Measurements from ENCODE around the gene PIR. TPM values are rescaled to one million over a fixed set of nuclear protein-coding genes. Genes with fewer than 3 reads are reported as not detected.

Gene PIR
- total and polyA plus RNA-seq, 5 donors from 2014 or later: 0.14 TPM; not detected in 4

DNA sequence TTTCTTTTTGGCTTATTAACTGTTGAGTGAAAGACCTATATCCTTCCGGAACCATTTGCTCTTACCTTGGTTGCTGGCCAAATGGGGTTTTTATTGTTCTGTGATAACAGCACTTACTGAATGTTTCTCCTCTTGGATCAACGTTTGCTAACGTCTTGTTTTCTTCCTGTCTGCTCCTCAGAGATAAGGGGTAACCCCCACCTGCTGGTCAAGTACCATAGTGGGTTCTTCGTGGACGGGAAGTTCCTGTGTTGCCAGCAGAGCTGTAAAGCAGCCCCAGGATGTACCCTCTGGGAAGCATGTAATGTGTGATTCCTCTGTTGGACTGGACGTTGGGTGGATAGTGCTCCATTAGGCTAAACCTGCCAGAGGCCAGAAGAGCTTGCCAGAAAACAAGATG, 22.8 kb upstream of the PIR start:
- H3K4me1 ChIP-seq (ENCODE audit: control insufficient read depth, insufficient read depth, low read length, poor library complexity, severe bottlenecking): no peaks in the 10 kb centered on the region
- no peak for DNase-seq
- H3K27ac Mint-ChIP-seq: no peak overlapping the region
- H3K4me3 Mint-ChIP-seq: no peak overlapping the region
- H3K36me3 ChIP-seq (ENCODE audit: control insufficient read depth, insufficient read depth, low read length): no peaks in the 10 kb centered on the region
- no peaks in the 10 kb centered on the region for H3K4me1 Mint-ChIP-seq
- H3K9me3 Mint-ChIP-seq: no peaks in the 10 kb centered on the region
- H3K27ac ChIP-seq (ENCODE audit: insufficient read depth, low read length, poor library complexity, severe bottlenecking): no peak overlapping the region
- peaks cover 4% of the 10 kb centered on the region for H3K27me3 Mint-ChIP-seq
- no peaks in the 10 kb centered on the region for H3K9me3 ChIP-seq (ENCODE audit: control insufficient read depth in 2 of 2, low read length in 2 of 2)
- ATAC-seq (ENCODE audit: low read depth in 2 of 2): no peak
- H3K27me3 ChIP-seq (ENCODE audit: control insufficient read depth, insufficient read depth, low read length): no peaks in the 10 kb centered on the region
- H3K36me3 Mint-ChIP-seq: no peaks in the 10 kb centered on the region
- H3K4me3 ChIP-seq (ENCODE audit: low read depth, low read length): no peak overlapping the region

DNA sequence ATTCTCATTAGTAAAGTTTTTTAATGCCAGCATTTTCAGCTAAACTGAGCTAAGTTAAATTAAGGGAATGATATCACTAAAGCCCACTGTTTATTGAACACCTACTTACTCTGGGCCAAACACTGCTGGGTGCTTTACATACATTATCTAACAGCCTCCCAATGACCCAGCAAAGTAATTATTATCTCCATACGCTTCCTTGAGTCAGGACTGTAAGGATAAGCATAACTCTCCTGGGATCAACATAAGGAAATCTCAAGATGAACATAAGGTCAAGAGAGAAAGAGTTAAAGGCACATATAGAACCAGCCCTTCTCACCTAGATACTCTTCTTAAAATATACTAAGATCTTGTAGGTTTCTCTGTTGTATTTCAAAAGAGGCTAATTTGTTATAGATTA, 21.1 kb upstream of the PIR start:
- ATAC-seq (ENCODE audit: low read depth in 2 of 2): no peak

DNA sequence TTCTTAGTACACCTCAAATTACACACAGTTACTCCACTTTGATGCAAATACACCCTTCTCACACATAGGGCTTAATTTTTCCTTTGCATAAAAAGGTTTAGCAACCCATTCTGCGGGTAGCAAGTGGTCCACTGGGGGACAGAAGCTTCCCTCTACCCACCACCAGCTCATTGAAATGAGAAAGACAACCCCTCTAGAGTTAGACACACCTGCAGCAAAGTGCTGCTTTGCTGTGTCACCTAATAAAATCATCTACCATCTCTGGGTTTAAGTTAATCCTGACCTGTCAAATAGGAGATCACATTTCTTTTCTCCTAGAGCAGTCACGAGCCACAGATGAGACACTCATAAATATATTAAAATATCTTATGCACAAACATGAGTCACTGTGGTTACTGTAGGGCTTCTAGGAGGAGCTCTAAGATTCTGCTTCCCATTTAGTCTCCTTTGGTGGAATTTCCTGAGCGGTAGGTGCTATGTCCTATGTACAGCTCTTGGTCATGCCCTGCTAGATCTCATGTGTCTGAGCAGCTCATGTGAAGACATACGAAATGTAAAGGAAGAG, 19.4 kb upstream of the PIR start:
- no peak for ATAC-seq (ENCODE audit: low read depth in 2 of 2)
- DNase-seq: no peak
- Histone ChIP-seq H3K27ac (ENCODE audit: insufficient read depth, low read length, poor library complexity, severe bottlenecking) (no peak overlapping the region), H3K27me3 (ENCODE audit: control insufficient read depth, insufficient read depth, low read length) (no peaks in the 10 kb centered on the region), H3K4me1 (ENCODE audit: control insufficient read depth, insufficient read depth, low read length, poor library complexity, severe bottlenecking) (no peaks in the 10 kb centered on the region), H3K4me3 (ENCODE audit: low read depth, low read length) (no peak overlapping the region), H3K9me3 (ENCODE audit: control insufficient read depth in 2 of 2, low read length in 2 of 2) (no peaks in the 10 kb centered on the region), H3K36me3 (ENCODE audit: control insufficient read depth, insufficient read depth, low read length) (no peaks in the 10 kb centered on the region)
- Mint-ChIP-seq H3K27ac (no peak overlapping the region), H3K4me1 (no peaks in the 10 kb centered on the region), H3K36me3 (no peaks in the 10 kb centered on the region), H3K9me3 (no peaks in the 10 kb centered on the region), H3K4me3 (no peak overlapping the region), H3K27me3 (no peaks in the 10 kb centered on the region)

More for the DNA sequence above, 21.1 kb upstream of the PIR start:
- H3K27ac ChIP-seq (ENCODE audit: insufficient read depth, low read length, poor library complexity, severe bottlenecking): no peak overlapping the region
- no peaks in the 10 kb centered on the region for H3K36me3 Mint-ChIP-seq
- H3K4me1 Mint-ChIP-seq: no peaks in the 10 kb centered on the region
- no peak overlapping the region for H3K27ac Mint-ChIP-seq
- DNase-seq: no peak
- no peak overlapping the region for H3K4me3 Mint-ChIP-seq
- H3K4me1 ChIP-seq (ENCODE audit: control insufficient read depth, insufficient read depth, low read length, poor library complexity, severe bottlenecking): no peaks in the 10 kb centered on the region
- H3K27me3 Mint-ChIP-seq: no peaks in the 10 kb centered on the region
- H3K9me3 ChIP-seq (ENCODE audit: control insufficient read depth in 2 of 2, low read length in 2 of 2): no peaks in the 10 kb centered on the region
- H3K4me3 ChIP-seq (ENCODE audit: low read depth, low read length): no peak overlapping the region
- H3K36me3 ChIP-seq (ENCODE audit: control insufficient read depth, insufficient read depth, low read length): no peaks in the 10 kb centered on the region
- H3K9me3 Mint-ChIP-seq: no peaks in the 10 kb centered on the region
- no peaks in the 10 kb centered on the region for H3K27me3 ChIP-seq (ENCODE audit: control insufficient read depth, insufficient read depth, low read length)

DNA sequence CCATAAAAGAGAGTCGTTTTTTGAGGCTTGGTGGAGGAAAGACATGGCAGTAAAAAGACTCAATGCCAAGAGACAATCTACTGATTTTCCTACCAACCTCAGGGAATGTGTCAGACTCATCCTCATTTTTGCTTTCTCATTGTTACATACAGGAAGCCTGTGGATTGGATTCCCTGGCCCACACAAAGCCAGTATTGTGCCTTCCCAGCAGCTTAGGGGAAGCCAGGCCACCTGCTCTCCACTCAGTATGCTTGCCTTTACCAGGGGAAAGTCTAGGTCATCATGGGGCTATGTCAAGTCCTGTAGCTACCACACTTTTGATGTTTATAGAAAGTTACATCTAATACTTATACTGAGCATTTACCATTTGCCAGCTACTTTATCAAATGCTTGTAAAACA, 18.4 kb upstream of the PIR start:
- Mint-ChIP-seq H3K36me3 (no peaks in the 10 kb centered on the region), H3K27me3 (no peaks in the 10 kb centered on the region), H3K9me3 (no peaks in the 10 kb centered on the region), H3K4me1 (no peaks in the 10 kb centered on the region), H3K4me3 (no peak overlapping the region), H3K27ac (no peak overlapping the region)
- ATAC-seq (ENCODE audit: low read depth in 2 of 2) (no peak), DNase-seq (no peak)
- no peak overlapping the region for H3K4me3 ChIP-seq (ENCODE audit: low read depth, low read length)
- H3K27ac ChIP-seq (ENCODE audit: insufficient read depth, low read length, poor library complexity, severe bottlenecking): no peak overlapping the region
- H3K9me3 ChIP-seq (ENCODE audit: control insufficient read depth in 2 of 2, low read length in 2 of 2): no peaks in the 10 kb centered on the region
- H3K4me1 ChIP-seq (ENCODE audit: control insufficient read depth, insufficient read depth, low read length, poor library complexity, severe bottlenecking): no peaks in the 10 kb centered on the region
- H3K36me3 ChIP-seq (ENCODE audit: control insufficient read depth, insufficient read depth, low read length): no peaks in the 10 kb centered on the region
- no peaks in the 10 kb centered on the region for H3K27me3 ChIP-seq (ENCODE audit: control insufficient read depth, insufficient read depth, low read length)

DNA sequence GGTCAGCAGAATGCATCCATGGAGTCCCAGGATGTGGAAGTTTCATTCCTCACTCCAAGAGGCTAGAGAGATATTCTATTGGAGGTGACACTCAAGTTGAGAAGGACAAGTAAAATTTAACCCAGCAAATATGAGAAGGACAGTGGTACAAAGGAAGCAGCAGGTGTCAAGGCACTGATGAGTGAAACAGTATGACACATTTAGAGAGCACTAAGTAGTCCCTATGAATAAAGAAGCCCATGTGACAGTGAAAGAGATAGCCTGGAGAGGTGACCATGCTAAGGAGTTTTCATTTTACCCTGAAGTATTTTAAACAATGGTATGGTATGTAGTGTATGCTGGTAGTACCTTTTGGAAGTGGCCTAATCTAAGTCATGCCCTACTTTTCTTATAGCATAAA, 16.7 kb upstream of the PIR start:
- peaks cover 0 to 2% (median 0%) of the 10 kb centered on the region in 7 donors for H3K9me3 Mint-ChIP-seq
- H3K4me3 Mint-ChIP-seq: no peak overlapping the region
- no peaks in the 10 kb centered on the region for H3K4me1 ChIP-seq (ENCODE audit: control insufficient read depth, insufficient read depth, low read length, poor library complexity, severe bottlenecking)
- no peaks in the 10 kb centered on the region for H3K36me3 Mint-ChIP-seq
- ATAC-seq (ENCODE audit: low read depth in 2 of 2) (no peak), DNase-seq (no peak)
- H3K27me3 Mint-ChIP-seq: no peaks in the 10 kb centered on the region
- H3K27ac ChIP-seq (ENCODE audit: insufficient read depth, low read length, poor library complexity, severe bottlenecking): no peak overlapping the region
- no peak overlapping the region for H3K27ac Mint-ChIP-seq
- no peak overlapping the region for H3K4me3 ChIP-seq (ENCODE audit: low read depth, low read length)
- H3K4me1 Mint-ChIP-seq: no peaks in the 10 kb centered on the region
- H3K27me3 ChIP-seq (ENCODE audit: control insufficient read depth, insufficient read depth, low read length): no peaks in the 10 kb centered on the region
- H3K36me3 ChIP-seq (ENCODE audit: control insufficient read depth, insufficient read depth, low read length): no peaks in the 10 kb centered on the region
- no peaks in the 10 kb centered on the region for H3K9me3 ChIP-seq (ENCODE audit: control insufficient read depth in 2 of 2, low read length in 2 of 2)

DNA sequence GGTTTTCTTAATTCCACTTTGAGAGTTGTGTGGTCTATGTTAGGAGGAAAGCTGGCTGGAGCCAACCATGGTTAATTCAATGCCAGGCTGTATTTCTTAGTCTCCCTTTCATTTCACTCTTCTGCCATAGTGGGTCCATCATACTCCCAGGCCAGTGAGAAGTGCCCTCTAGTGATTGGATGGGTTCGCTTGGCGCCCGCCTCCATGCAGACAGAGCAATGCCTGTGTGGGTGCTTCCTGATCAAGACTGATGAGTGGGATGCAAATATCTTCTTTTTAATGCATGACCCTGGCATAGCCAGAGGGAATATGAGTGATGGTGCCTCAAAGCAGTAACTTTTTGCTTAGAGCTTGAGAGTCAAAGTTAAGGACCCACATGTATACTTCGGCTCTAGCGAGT, 13.9 kb upstream of the PIR start:
- Mint-ChIP-seq H3K36me3 (no peaks in the 10 kb centered on the region), H3K27ac (no peak overlapping the region), H3K4me3 (no peak overlapping the region), H3K9me3 (peaks cover 0 to 3% (median 0%) of the 10 kb centered on the region in 7 donors), H3K4me1 (no peaks in the 10 kb centered on the region), H3K27me3 (no peaks in the 10 kb centered on the region)
- Histone ChIP-seq H3K4me1 (ENCODE audit: control insufficient read depth, insufficient read depth, low read length, poor library complexity, severe bottlenecking) (no peaks in the 10 kb centered on the region), H3K27me3 (ENCODE audit: control insufficient read depth, insufficient read depth, low read length) (no peaks in the 10 kb centered on the region), H3K4me3 (ENCODE audit: low read depth, low read length) (no peak overlapping the region), H3K27ac (ENCODE audit: insufficient read depth, low read length, poor library complexity, severe bottlenecking) (no peak overlapping the region), H3K9me3 (ENCODE audit: control insufficient read depth in 2 of 2, low read length in 2 of 2) (no peaks in the 10 kb centered on the region), H3K36me3 (ENCODE audit: control insufficient read depth, insufficient read depth, low read length) (no peaks in the 10 kb centered on the region)
- no peak for DNase-seq
- no peak for ATAC-seq (ENCODE audit: low read depth in 2 of 2)

DNA sequence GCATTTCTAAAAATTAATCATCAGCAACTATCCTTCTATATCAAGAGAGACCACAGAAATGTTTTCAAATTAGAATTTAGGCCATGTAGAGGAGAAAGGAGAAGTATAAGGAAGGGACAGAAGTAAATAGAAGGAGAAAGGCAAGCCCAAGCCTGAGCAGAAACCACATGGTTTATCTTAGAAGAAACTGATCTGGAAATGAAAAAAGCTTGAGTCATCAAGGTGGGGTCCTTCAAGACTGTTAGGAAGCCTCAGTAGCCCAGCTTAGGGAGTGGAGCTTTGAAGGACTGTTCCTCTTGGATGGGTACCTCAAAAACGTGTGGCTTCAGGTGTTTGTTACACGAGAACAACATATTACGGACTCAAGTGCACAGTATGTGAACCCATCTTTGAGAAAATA, 12.0 kb upstream of the PIR start:
- Mint-ChIP-seq H3K4me3 (no peak overlapping the region), H3K27ac (no peak overlapping the region), H3K9me3 (peaks cover 0 to 3% (median 0%) of the 10 kb centered on the region in 7 donors), H3K36me3 (no peaks in the 10 kb centered on the region), H3K4me1 (no peaks in the 10 kb centered on the region), H3K27me3 (no peaks in the 10 kb centered on the region)
- no peak overlapping the region for H3K27ac ChIP-seq (ENCODE audit: insufficient read depth, low read length, poor library complexity, severe bottlenecking)
- H3K27me3 ChIP-seq (ENCODE audit: control insufficient read depth, insufficient read depth, low read length): peaks cover 3% of the 10 kb centered on the region
- H3K36me3 ChIP-seq (ENCODE audit: control insufficient read depth, insufficient read depth, low read length): no peaks in the 10 kb centered on the region
- no peak for ATAC-seq (ENCODE audit: low read depth in 2 of 2)
- H3K9me3 ChIP-seq (ENCODE audit: control insufficient read depth in 2 of 2, low read length in 2 of 2): no peaks in the 10 kb centered on the region
- no peak overlapping the region for H3K4me3 ChIP-seq (ENCODE audit: low read depth, low read length)
- H3K4me1 ChIP-seq (ENCODE audit: control insufficient read depth, insufficient read depth, low read length, poor library complexity, severe bottlenecking): no peaks in the 10 kb centered on the region
- no peak for DNase-seq

DNA sequence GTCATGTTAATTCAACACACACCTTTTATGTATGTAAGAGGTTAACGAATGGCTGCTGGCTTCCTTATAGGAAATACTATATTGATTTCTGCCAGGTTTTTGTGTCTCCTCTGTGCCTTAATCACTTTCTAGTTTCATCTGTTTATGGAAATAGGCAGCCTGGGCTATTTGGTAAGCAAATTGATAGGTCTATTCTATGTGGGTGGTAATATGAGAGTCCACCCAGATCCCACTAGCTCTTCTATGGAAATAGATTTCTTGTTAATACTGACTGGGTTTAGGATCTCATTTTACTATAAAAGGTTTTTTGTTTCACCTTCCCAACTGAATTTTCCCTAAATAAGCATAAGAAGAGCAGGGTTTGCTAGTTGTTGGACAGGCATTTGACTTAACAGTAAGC, 11.5 kb upstream of the PIR start:
- H3K36me3 Mint-ChIP-seq: no peaks in the 10 kb centered on the region
- Histone ChIP-seq H3K36me3 (ENCODE audit: control insufficient read depth, insufficient read depth, low read length) (no peaks in the 10 kb centered on the region), H3K4me3 (ENCODE audit: low read depth, low read length) (no peak overlapping the region), H3K27me3 (ENCODE audit: control insufficient read depth, insufficient read depth, low read length) (peaks cover 3% of the 10 kb centered on the region), H3K9me3 (ENCODE audit: control insufficient read depth in 2 of 2, low read length in 2 of 2) (no peaks in the 10 kb centered on the region), H3K4me1 (ENCODE audit: control insufficient read depth, insufficient read depth, low read length, poor library complexity, severe bottlenecking) (no peaks in the 10 kb centered on the region), H3K27ac (ENCODE audit: insufficient read depth, low read length, poor library complexity, severe bottlenecking) (no peak overlapping the region)
- no peak overlapping the region for H3K27ac Mint-ChIP-seq
- H3K4me3 Mint-ChIP-seq: no peak overlapping the region
- ATAC-seq (ENCODE audit: low read depth in 2 of 2): no peak
- H3K27me3 Mint-ChIP-seq: no peaks in the 10 kb centered on the region
- no peaks in the 10 kb centered on the region for H3K4me1 Mint-ChIP-seq
- no peak for DNase-seq
- H3K9me3 Mint-ChIP-seq: peaks cover 0 to 3% (median 0%) of the 10 kb centered on the region in 7 donors
